Measurements from ENCODE around the gene IGF2R.

GRCh38 chr6:160034036-160034930, 65.4 kb downstream of the IGF2R start:
- TF ChIP-seq POLR2A (IDR thresholded peaks at IDR 0.05) (no peak), POLR2AphosphoS5 (IDR thresholded peaks at IDR 0.05; ENCODE audit: insufficient read depth in 1 of 2, low read depth in 1 of 2) (no peak)
- TF ChIP-seq, protein P1, sequence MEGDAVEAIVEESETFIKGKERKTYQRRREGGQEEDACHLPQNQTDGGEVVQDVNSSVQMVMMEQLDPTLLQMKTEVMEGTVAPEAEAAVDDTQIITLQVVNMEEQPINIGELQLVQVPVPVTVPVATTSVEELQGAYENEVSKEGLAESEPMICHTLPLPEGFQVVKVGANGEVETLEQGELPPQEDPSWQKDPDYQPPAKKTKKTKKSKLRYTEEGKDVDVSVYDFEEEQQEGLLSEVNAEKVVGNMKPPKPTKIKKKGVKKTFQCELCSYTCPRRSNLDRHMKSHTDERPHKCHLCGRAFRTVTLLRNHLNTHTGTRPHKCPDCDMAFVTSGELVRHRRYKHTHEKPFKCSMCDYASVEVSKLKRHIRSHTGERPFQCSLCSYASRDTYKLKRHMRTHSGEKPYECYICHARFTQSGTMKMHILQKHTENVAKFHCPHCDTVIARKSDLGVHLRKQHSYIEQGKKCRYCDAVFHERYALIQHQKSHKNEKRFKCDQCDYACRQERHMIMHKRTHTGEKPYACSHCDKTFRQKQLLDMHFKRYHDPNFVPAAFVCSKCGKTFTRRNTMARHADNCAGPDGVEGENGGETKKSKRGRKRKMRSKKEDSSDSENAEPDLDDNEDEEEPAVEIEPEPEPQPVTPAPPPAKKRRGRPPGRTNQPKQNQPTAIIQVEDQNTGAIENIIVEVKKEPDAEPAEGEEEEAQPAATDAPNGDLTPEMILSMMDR (IDR thresholded peaks at IDR 0.05): no peak

Data from vagina (tissue), 2 donors.